ENCODE data around the gene CLIC2.
"Not testable (repeated sequence)": the region's sequence is repeated elsewhere in the genome, so short reads cannot be mapped to it uniquely, and the experiment has no call there.

GRCh38 chrX:155349448-155349847 is 15.0 kb upstream of the CLIC2 start:
- not testable (repeated sequence) for TF ChIP-seq EZH2 (IDR thresholded peaks at IDR 0.05); POLR2AphosphoS5 (IDR thresholded peaks at IDR 0.05; ENCODE audit: borderline replicate concordance, low read depth, low read length); FOXP2 (optimal IDR thresholded peaks at IDR 0.05; ENCODE audit: control extremely low read depth, extremely low read length, insufficient read depth)
